Gastrocnemius medialis (tissue), 4 donors: ENCODE measurements around the gene TOR1AIP2.

Experiments
- CTCF ChIP-seq, 5 experiments: fragments of 450-650 bp in 3 of 5; fragments of 200-600 bp in 2 of 5; sonication (generic) in 2 of 5; IDR thresholded peaks in 4 of 5; conservative IDR thresholded peaks in 1 of 5; 1 replicate in 4 of 5; 2 replicates in 1 of 5; pipeline ENCODE4 v1.5.1; 2016 to 2019; ENCODE audit warnings: antibody characterized with exemption in 5 of 5, mild to moderate bottlenecking in 3 of 5, moderate library complexity in 3 of 5
- POLR2A ChIP-seq, 2 donors: fragments of 450-650 bp; IDR thresholded peaks; one replicate each; pipeline ENCODE4 v1.6.1; 2017; ENCODE audit warnings: antibody characterized with exemption in 2 of 2, mild to moderate bottlenecking in 2 of 2, moderate library complexity in 2 of 2

GRCh38 chr1:179817789-179818188 lies 59.8 kb downstream of the TOR1AIP2 start:
- TF ChIP-seq POLR2A (IDR thresholded peaks at IDR 0.05) (peak in 1 of 2 donors; percentile 6), CTCF (IDR thresholded peaks at IDR 0.05 in 4 of 5, conservative IDR thresholded peaks at IDR 0.05 in 1 of 5) (no peak)
